GM21723 (cell line): ENCODE measurements around the gene TNS4.

Experiments used
- ATAC-seq: cut with Tn5 transposase; IDR thresholded peaks from one replicate; pipeline ENCODE4 v1.9.1; 2021; ENCODE audit warnings: mild to moderate bottlenecking, moderate library complexity; ENCODE audit not compliant: unreplicated experiment

Gene TNS4

GRCh38 chr17:40442392-40443195, 58.8 kb downstream of the TNS4 start:
- ATAC-seq: no peak

GRCh38 chr17:40440166-40440565, 61.3 kb downstream of the TNS4 start:
- no peak for ATAC-seq

- ATAC-seq: no peak
Measured at GRCh38 chr17:40437095-40437732, 64.2 kb downstream of the TNS4 start.

- ATAC-seq: no peak
Measured at GRCh38 chr17:40436636-40437035, 64.8 kb downstream of the TNS4 start.

- ATAC-seq: no peak
Measured at GRCh38 chr17:40433551-40434415, 67.6 kb downstream of the TNS4 start.

GRCh38 chr17:40432864-40433528, 68.4 kb downstream of the TNS4 start:
- no peak for ATAC-seq

DNA sequence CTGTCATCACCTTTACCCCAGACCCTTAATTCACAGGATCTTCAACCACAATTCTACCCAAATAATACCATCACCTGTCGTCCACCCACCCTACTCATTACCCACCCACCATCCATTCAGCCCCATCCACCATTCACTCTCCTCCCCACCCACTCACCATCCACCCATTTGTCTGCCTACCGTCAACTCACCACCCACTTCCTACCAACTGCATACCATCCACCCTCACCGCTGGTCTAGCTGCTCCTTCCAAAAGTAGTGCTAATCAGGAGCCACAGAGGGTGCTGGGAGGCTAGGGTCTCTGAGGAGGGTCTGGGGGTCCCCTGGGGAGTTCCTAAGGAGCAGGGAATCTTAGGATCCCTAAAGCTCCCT, 70.2 kb downstream of the TNS4 start:
- no peak for ATAC-seq

DNA sequence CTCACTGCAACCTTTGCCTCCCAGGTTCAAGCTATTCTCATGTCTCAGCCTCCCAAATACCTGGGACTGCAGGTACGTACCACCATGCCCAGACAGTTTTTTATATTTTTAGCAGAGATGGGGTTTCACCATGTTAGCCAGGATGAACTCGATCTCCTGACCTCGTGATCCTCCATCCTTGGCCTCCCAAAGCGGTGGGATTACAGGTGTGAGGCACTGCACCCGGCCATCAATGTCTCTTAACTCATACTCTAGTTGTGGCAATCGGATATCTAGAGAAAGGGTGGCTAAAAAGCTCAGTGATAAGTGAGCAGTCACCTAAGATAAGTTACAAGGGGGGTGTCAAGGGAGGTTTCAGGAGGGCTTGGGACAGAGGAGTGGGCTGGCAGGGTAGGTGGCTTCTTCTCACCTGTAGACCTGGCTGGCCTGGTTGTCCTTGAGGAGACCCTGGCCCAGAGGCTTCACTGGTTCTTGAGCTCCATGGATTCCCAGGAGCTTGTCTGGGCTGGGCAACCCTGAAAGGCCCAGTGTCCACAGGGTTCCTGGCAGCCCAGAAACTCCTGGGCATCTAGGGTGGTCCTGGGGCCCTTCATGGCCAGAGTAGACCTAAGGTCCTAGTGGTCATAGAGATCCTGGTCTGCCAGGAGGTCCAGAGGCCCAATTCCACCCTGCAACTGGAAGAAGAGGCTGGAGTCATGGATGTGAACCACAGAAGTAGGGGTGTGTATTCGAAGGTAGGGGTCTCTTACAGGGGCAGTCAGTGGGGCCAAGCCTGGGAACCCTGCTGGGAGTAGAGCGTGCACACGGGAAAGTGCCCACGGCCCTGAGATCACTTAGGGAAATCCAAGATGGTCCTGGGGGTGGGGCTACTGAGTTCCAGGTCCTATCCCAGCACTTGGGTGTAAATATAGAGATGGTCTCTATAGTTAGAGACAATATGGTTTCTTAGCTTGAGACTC, 70.9 kb downstream of the TNS4 start:
- ATAC-seq: no peak

DNA sequence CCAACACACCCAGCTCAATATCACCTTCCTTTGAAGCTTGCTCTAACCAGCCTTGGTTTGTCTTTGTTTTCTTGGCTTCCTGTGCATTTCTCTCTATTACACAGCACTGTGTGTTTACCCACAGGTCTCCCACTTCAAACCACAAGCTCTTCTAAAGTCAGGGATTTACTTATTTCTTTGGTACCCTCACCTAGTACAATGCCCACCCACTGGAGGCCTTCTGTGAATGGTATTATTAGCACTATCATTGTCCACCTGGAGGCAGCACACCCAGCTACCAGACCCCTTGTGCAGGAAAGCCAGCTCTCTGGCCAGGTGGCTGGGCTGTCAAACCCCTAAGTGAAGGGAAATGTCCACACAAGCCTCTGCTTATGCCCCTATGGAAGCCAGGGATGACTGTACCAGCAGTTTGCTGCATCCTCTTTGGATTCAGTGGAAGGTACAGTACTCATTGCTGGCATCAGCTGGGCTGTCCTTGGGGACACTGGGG, 74.4 kb downstream of the TNS4 start:
- no peak for ATAC-seq
